Measurements from ENCODE around the gene CCDC167. TPM values are rescaled to one million over a fixed set of nuclear protein-coding genes. Genes with fewer than 3 reads are reported as not detected.

Gene CCDC167
- total RNA-seq, 1 experiment from 2014 or later: 31.9 TPM

GRCh38 chr6:37483917-37484785, 15.5 kb downstream of the CCDC167 start:
- Histone ChIP-seq H3K27ac (ENCODE audit: insufficient read length, low read depth, low read length) (no peak overlapping the region), H2AFZ (ENCODE audit: low read length) (no peak overlapping the region), H3K4me2 (ENCODE audit: insufficient read depth, insufficient read length, low read length) (no peak overlapping the region), H3K9ac (ENCODE audit: extremely low read depth, insufficient read length, low read length) (no peak overlapping the region), H3K14ac (ENCODE audit: insufficient read depth, low read length) (no peak overlapping the region), H4K91ac (ENCODE audit: insufficient read length, low read depth, low read length) (no peak overlapping the region), H3K9me3 (ENCODE audit: control insufficient read depth, low read depth, low read length) (no peaks in the 10 kb centered on the region), H3K27me3 (ENCODE audit: insufficient read depth, low read length) (no peaks in the 10 kb centered on the region), H4K5ac (ENCODE audit: insufficient read length, low read depth, low read length) (no peak overlapping the region), H3K18ac (ENCODE audit: insufficient read length, low read depth, low read length) (no peak overlapping the region), H2BK120ac (ENCODE audit: low read depth, low read length, poor library complexity, severe bottlenecking) (no peak overlapping the region), H3K23me2 (ENCODE audit: insufficient read length, low read depth, low read length, poor library complexity, severe bottlenecking) (no peaks in the 10 kb centered on the region), H2AK5ac (ENCODE audit: insufficient read length, low read length) (no peak overlapping the region), H3K79me1 (ENCODE audit: insufficient read depth, low read depth, low read length, poor library complexity, severe bottlenecking) (no peaks in the 10 kb centered on the region), H3K56ac (ENCODE audit: insufficient read length, low read depth, low read length) (no peak overlapping the region), H3K79me2 (ENCODE audit: insufficient read depth, low read length) (no peaks in the 10 kb centered on the region), H3T11ph (ENCODE audit: low read length) (no peak overlapping the region), H2BK12ac (ENCODE audit: insufficient read length, low read depth, low read length) (no peak overlapping the region), H4K8ac (replicated peaks; ENCODE audit: insufficient read length, low read depth, low read length) (no peak overlapping the region), H3K4me1 (ENCODE audit: insufficient read depth, low read length) (peaks cover 4% of the 10 kb centered on the region; the same call in 1 of the 2 replicates), H3K4ac (ENCODE audit: low read depth, low read length) (no peak overlapping the region), H2BK15ac (ENCODE audit: low read depth, low read length) (no peak overlapping the region), H2BK20ac (ENCODE audit: low read depth, low read length, poor library complexity, severe bottlenecking) (no peak overlapping the region), H3K23ac (ENCODE audit: insufficient read length, low read depth, low read length) (no peak overlapping the region), H2BK5ac (ENCODE audit: insufficient read length, low read length) (no peak overlapping the region), H4K20me1 (ENCODE audit: control insufficient read depth, insufficient read depth, insufficient read length) (no peaks in the 10 kb centered on the region)
- Mint-ChIP-seq H3K9me3 (no peaks in the 10 kb centered on the region), H3K4me1 (peaks cover 21 to 37% of the 10 kb centered on the region in 2 experiments), H3K27ac (no peak overlapping the region), H3K27me3 (ENCODE audit: low read depth) (no peaks in the 10 kb centered on the region; the same call in 1 of the 2 replicates), H3K4me3 (no peak overlapping the region), H3K36me3 (ENCODE audit: insufficient read depth in 1 of 3, low read depth in 3 of 3) (peaks cover 4 to 27% (median 20%) of the 10 kb centered on the region in 3 experiments)
- no CpG with 5 or more reads among the region's 20 CpGs for WGBS (ENCODE audit: extremely low coverage, insufficient read length, low lambda C conversion rate)
- peak; percentile 77 for DNase-seq
- TF ChIP-seq, protein P1, sequence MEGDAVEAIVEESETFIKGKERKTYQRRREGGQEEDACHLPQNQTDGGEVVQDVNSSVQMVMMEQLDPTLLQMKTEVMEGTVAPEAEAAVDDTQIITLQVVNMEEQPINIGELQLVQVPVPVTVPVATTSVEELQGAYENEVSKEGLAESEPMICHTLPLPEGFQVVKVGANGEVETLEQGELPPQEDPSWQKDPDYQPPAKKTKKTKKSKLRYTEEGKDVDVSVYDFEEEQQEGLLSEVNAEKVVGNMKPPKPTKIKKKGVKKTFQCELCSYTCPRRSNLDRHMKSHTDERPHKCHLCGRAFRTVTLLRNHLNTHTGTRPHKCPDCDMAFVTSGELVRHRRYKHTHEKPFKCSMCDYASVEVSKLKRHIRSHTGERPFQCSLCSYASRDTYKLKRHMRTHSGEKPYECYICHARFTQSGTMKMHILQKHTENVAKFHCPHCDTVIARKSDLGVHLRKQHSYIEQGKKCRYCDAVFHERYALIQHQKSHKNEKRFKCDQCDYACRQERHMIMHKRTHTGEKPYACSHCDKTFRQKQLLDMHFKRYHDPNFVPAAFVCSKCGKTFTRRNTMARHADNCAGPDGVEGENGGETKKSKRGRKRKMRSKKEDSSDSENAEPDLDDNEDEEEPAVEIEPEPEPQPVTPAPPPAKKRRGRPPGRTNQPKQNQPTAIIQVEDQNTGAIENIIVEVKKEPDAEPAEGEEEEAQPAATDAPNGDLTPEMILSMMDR (conservative IDR thresholded peaks at IDR 0.05): peak; percentile 92
